ENCODE data around the gene LILRB2. TPM values are rescaled to one million over a fixed set of nuclear protein-coding genes. Genes with fewer than 3 reads are reported as not detected.

LILRB2 gene
- total RNA-seq, 1 experiment from 2014 or later = not detected

DNA sequence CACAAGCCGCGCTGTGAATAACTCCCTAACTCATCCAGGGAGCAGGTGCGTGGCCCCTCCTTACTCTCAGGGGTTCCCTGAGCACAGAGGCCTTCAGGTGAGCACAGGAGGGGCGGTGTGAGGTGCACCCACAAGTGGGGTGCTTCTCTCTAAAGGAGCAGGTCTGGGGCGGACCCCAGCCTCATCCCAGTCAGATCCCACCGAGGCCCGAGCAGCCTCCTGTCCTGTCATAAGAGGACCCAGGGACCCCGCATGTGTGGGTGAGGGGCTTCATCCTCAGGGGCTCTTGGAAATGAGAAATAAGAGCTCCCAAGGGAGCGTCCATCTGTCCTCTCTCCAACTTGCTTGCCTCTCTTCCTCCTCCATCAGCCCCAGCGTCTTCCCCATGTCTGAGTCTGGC lies 35.0 kb upstream of the LILRB2 start:
- Mint-ChIP-seq H3K4me1 (no peaks in the 10 kb centered on the region), H3K27ac (no peak overlapping the region), H3K27me3 (ENCODE audit: low read depth) (peaks cover 31% of the 10 kb centered on the region), H3K36me3 (ENCODE audit: insufficient read depth in 1 of 3, low read depth in 3 of 3) (peaks cover 0 to 6% (median 5%) of the 10 kb centered on the region in 3 experiments; a peak in 4 of 7 replicates), H3K9me3 (peaks cover 20 to 79% of the 10 kb centered on the region in 2 experiments), H3K4me3 (no peak overlapping the region; a peak in 1 of 5 replicates)
- Histone ChIP-seq H2AFZ (ENCODE audit: low read length) (no peak overlapping the region), H2BK5ac (ENCODE audit: insufficient read length, low read length) (no peak overlapping the region), H3K27me3 (ENCODE audit: insufficient read depth, low read length) (no peaks in the 10 kb centered on the region), H3K23ac (ENCODE audit: insufficient read length, low read depth, low read length) (no peak overlapping the region), H3K4ac (ENCODE audit: low read depth, low read length) (no peak overlapping the region), H2BK12ac (ENCODE audit: insufficient read length, low read depth, low read length) (no peak overlapping the region), H3K18ac (ENCODE audit: insufficient read length, low read depth, low read length) (no peak overlapping the region), H3K23me2 (ENCODE audit: insufficient read length, low read depth, low read length, poor library complexity, severe bottlenecking) (no peaks in the 10 kb centered on the region), H4K20me1 (ENCODE audit: control insufficient read depth, insufficient read depth, insufficient read length) (no peaks in the 10 kb centered on the region), H3K27ac (ENCODE audit: insufficient read length, low read depth, low read length) (no peak overlapping the region), H3K9ac (ENCODE audit: extremely low read depth, insufficient read length, low read length) (no peak overlapping the region), H4K91ac (ENCODE audit: insufficient read length, low read depth, low read length) (no peak overlapping the region), H4K5ac (ENCODE audit: insufficient read length, low read depth, low read length) (no peak overlapping the region), H2BK15ac (ENCODE audit: low read depth, low read length) (no peak overlapping the region), H3T11ph (ENCODE audit: low read length) (no peak overlapping the region), H2BK20ac (ENCODE audit: low read depth, low read length, poor library complexity, severe bottlenecking) (no peak overlapping the region), H3K4me2 (ENCODE audit: insufficient read depth, insufficient read length, low read length) (no peak overlapping the region), H3K4me1 (ENCODE audit: insufficient read depth, low read length) (no peaks in the 10 kb centered on the region), H3K14ac (ENCODE audit: insufficient read depth, low read length) (no peak overlapping the region), H2BK120ac (ENCODE audit: low read depth, low read length, poor library complexity, severe bottlenecking) (no peak overlapping the region), H3K56ac (ENCODE audit: insufficient read length, low read depth, low read length) (no peak overlapping the region), H4K8ac (replicated peaks; ENCODE audit: insufficient read length, low read depth, low read length) (no peak overlapping the region), H2AK5ac (ENCODE audit: insufficient read length, low read length) (no peak overlapping the region), H3K79me1 (ENCODE audit: insufficient read depth, low read depth, low read length, poor library complexity, severe bottlenecking) (no peaks in the 10 kb centered on the region), H3K79me2 (ENCODE audit: insufficient read depth, low read length) (no peaks in the 10 kb centered on the region), H3K9me3 (ENCODE audit: control insufficient read depth, low read depth, low read length) (peaks cover 4% of the 10 kb centered on the region)
- DNase-seq = no peak
- WGBS (ENCODE audit: extremely low coverage, insufficient read length, low lambda C conversion rate) = no CpG with 5 or more reads among the region's 10 CpGs
- no peak for TF ChIP-seq CTCF (conservative IDR thresholded peaks at IDR 0.05)
